Measurements from ENCODE around the gene ARID3B.
"Not testable (repeated sequence)": the region's sequence is repeated elsewhere in the genome, so short reads cannot be mapped to it uniquely, and the experiment has no call there.

ARID3B gene

GRCh38 chr15:74558706-74559105 lies 17.7 kb downstream of the ARID3B start:
- DNase-seq (ENCODE audit: low read depth) = no peak

DNA sequence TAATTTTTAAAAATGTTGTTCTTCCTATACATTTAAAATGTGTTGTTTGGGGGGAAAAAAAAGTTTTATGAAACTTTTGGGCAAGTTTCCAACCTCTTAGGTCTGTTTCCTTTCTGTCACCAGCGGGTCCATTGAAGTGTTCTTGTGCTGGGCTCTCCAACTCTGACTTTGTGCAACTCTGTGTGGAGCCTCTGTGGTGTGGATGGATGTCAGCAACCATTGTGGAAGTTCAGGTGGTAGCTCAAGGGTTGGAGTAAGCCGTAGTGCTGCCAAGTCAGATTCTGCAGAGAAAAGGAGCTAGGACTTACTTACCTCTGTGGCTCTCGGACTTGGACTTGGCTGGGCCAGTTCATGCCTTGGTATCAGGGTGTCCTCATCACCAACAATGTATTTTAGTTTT lies 22.4 kb downstream of the ARID3B start:
- no peak overlapping the region for H3K4me3 ChIP-seq (ENCODE audit: low read depth, low read length)
- no peak for DNase-seq (ENCODE audit: low read depth)

More at GRCh38 chr15:74558706-74559105, 17.7 kb downstream of the ARID3B start:
- H3K4me3 ChIP-seq (ENCODE audit: low read depth, low read length) = no peak overlapping the region

DNA sequence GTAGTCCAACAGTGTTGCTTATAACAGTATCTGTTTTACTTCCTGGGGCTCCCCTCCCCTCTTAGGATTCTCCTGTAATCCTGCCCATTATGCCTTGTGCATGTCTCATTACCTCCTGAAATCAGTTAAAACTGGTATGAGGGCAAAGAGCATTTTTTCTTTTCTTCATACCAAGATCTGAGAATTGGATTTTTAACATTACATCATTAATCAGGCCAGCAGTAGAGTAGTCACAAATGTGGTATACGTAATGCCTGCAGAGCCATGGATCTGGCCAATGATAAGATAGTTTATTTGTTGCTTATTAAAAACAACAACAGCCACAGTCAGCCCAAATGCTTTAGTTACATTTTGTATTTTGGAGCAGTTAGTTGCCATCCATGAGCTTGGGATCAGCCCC lies 23.2 kb downstream of the ARID3B start:
- DNase-seq (ENCODE audit: low read depth) = no peak
- H3K4me3 ChIP-seq (ENCODE audit: low read depth, low read length) = no peak overlapping the region

DNA sequence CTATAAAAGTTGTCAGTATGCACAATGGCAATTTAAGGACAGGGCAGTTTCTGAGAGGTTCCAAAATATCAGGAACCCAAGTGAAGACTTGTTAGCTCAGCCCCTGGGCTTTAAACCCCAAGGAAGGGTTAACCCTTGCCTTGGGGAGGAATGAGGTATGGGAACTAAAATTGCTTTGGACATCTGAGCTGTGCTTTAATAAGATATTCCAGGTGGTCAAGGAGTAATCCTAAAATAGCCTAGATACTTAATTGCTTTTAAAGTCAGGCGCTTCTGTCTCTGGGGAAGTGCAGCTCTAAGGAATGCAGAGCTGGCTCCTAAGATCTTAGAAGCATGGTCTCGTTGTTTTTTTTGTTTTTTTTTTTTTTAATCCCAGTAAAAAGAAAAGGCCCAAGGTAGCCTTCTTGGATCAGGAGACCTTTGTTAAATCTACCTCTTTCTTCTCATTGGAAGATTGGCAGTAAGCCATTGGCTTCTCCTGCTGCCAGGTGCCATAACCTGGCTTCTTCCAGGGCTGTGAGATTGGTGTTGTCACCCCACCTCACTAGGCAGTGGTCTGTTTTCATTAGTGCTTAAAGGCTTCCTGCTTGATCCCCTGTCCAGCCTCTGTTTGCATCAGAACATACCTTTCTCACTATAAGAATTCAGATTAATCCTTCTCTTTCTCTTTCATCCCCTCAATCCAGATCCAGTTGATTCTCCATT lies 24.5 kb downstream of the ARID3B start:
- H3K4me3 ChIP-seq (ENCODE audit: low read depth, low read length) = no peak overlapping the region
- no peak for DNase-seq (ENCODE audit: low read depth)

- no peak overlapping the region for H3K4me3 ChIP-seq (ENCODE audit: low read depth, low read length)
- DNase-seq (ENCODE audit: low read depth) = no peak
Measured at GRCh38 chr15:74568594-74568993, 27.6 kb downstream of the ARID3B start.

- no peak overlapping the region for H3K4me3 ChIP-seq (ENCODE audit: low read depth, low read length)
- no peak for DNase-seq (ENCODE audit: low read depth)
Measured at GRCh38 chr15:74569731-74570070, 28.7 kb downstream of the ARID3B start.

- no peak overlapping the region for H3K4me3 ChIP-seq (ENCODE audit: low read depth, low read length)
- no peak for DNase-seq (ENCODE audit: low read depth)
Measured at GRCh38 chr15:74571191-74571590, 30.2 kb downstream of the ARID3B start.

DNA sequence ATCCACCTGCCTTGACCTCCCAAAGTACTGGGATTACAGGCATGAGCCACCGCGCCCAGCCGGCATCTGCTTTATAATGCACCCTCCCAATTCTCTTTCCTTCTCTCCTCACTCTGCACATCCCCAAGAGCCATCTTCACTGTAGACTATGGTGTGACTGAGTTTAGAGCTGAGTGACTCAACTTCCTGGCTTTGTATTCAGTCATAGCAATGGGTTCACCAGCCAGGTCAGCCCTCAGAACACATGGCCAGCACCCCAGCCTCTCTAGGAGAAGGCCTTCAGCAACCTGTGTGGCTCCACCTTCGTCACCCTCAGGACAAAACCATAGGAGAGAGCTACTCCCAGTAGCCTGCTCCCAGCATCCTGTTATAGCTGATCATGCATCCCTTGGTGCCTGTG lies 33.0 kb downstream of the ARID3B start:
- no peak for DNase-seq (ENCODE audit: low read depth)
- H3K4me3 ChIP-seq (ENCODE audit: low read depth, low read length) = no peak overlapping the region

DNA sequence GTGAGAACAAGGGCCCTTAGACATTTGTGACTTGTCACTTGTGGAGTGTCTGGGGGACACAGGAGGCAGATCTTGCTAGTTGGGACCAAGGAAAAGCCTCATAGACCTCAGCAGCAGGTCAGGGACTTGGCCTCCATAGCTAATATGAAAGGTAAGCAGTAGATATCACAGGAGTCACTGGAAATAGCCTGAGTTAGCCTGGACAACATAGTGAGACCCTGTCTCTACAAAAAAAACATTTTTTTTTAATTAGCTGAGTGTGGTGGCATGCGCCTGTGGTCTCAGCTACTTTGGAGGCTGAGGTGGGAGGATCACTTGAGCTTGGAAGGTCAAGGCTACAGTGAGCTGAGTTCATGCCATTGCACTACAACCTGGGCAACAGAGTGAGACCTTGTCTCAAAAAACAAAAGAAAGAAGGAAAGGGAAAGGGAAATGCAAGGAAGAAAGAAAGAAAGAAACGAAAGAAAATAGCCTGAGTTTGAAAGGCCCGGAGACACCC lies 37.5 kb downstream of the ARID3B start:
- H3K4me3 ChIP-seq (ENCODE audit: low read depth, low read length) = no peak overlapping the region
- no peak for DNase-seq (ENCODE audit: low read depth)

GRCh38 chr15:74579001-74579400 lies 38.0 kb downstream of the ARID3B start:
- no peak overlapping the region for H3K4me3 ChIP-seq (ENCODE audit: low read depth, low read length)
- no peak for DNase-seq (ENCODE audit: low read depth)

GRCh38 chr15:74580538-74581350 lies 39.7 kb downstream of the ARID3B start:
- DNase-seq (ENCODE audit: low read depth) = no peak
- H3K4me3 ChIP-seq (ENCODE audit: low read depth, low read length) = no peak overlapping the region

DNA sequence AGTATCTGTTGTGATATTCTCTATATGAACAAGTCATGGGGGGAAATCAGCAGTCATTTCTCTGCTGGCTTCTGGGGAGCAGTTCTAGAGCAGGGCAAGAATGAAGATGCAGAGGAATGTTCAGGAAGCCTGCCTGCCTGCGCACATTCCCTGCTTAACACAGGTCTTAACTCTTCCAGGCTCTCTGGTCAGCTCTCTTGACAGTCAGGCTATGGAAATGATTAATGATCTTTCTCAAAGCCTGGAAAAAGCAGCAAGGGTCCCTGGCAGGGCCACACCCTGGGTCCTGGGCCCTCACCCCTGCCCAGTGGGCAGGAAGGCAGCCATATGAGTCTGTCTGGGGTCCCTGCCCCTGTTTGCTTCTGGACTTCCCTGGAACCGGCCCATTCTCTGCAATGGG lies 43.2 kb downstream of the ARID3B start:
- no peak for DNase-seq (ENCODE audit: low read depth)
- no peak overlapping the region for H3K4me3 ChIP-seq (ENCODE audit: low read depth, low read length)

DNA sequence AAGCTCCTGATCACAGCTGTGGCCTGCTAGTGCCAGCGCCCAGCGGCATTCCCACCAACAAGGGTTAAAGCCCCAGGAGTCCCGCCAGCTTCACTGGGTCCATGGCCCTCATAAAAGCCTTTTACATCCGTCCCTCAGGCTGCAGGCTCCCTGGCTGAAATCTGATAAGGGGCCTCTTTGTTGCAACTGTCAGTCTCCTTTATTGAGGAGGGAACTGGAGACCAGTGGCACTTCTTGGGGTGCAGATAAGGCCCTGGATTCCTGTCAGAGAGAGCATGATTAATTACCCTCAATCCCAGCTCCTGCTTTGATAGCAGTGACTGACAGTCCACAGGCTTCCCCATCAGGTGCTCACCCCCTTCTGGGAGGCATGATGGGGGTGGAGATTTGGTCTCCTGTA lies 43.8 kb downstream of the ARID3B start:
- no peak overlapping the region for H3K4me3 ChIP-seq (ENCODE audit: low read depth, low read length)
- DNase-seq (ENCODE audit: low read depth) = no peak

- DNase-seq (ENCODE audit: low read depth) = no peak
- H3K4me3 ChIP-seq (ENCODE audit: low read depth, low read length) = no peak overlapping the region
Measured at GRCh38 chr15:74585191-74585590, 44.2 kb downstream of the ARID3B start.

DNA sequence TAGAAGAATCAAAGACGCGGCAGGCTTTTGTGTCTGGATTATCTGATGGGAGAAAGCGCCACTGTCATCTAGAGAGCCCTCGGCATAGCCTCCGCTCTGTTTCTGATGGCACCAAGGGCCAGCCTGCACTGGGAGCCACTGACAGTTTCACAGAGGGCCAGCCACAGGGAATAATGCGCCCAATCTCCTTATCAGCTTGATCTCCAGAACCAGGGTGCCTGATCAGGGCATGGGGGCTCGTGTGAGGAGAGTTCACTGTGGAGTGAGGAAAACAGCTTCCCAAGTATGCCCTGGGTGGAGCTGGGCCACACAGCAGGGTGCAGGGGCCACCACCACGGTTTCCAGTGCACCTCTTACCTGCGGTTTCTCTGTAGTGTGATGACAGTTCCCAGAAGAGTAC lies 44.8 kb downstream of the ARID3B start:
- DNase-seq (ENCODE audit: low read depth) = no peak
- H3K4me3 ChIP-seq (ENCODE audit: low read depth, low read length) = no peak overlapping the region

DNA sequence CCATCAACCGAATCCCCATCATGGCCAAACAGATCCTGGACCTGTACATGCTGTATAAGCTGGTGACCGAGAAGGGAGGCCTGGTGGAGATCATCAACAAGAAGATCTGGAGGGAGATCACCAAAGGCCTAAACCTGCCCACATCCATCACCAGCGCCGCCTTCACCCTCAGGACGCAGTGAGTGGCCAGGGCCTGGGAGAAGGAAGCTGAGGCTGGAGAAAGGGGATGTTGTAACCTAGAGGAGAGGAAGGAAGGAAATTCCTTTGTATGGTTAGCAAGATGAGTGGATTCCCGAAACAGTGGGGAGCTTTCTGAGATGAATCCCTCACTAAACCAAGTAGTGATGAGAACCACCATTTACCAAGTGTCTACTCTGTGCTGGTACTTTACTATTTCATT lies 48.8 kb downstream of the ARID3B start:
- H3K4me3 ChIP-seq (ENCODE audit: low read depth, low read length) = no peak overlapping the region

DNA sequence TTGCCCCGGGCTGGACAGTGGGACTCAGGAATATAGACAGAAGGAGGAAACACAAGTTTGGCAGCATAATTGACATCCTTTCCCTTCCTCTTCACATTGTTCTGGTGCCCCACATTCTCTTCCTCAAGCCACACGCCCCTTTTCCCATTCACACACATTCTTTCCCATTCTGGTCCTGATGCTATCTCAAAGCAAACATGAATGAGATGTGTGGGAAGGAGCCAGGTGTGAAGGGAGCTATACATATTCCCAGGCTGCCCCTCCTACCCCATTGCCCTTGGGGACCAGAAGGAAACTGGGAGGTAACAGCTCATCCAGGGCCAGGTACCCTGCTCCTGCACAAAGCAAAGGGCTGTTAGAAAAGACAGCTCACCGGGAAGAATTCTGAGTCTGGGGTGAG lies 51.2 kb downstream of the ARID3B start:
- DNase-seq (ENCODE audit: low read depth) = no peak
- H3K4me3 ChIP-seq (ENCODE audit: low read depth, low read length) = no peak overlapping the region

More for the DNA sequence above, 48.8 kb downstream of the ARID3B start:
- no peak for DNase-seq (ENCODE audit: low read depth)

- no peak for DNase-seq (ENCODE audit: low read depth)
Measured at GRCh38 chr15:74593122-74593521, 52.1 kb downstream of the ARID3B start.

DNA sequence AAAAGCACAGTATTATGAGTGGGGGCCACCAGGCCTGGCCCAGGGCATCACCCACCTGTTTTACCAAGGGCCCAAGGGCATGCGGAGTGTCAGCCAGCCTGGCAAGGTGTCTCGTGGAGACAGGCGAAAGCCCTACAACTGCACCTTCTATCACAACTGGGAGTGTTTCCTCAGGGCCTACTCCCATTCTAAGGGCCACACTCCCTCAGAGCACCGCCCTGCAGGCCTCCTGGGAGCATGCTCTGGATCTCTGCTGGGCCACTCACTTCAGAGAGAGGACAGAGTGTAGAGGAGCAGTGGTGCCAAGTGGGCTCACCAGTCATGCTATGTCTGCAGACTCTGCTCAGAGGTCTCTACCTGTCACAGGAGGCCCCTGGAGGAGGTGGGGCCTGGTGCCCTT lies 53.4 kb downstream of the ARID3B start:
- DNase-seq (ENCODE audit: low read depth) = no peak
- no peak overlapping the region for H3K4me3 ChIP-seq (ENCODE audit: low read depth, low read length)

More at GRCh38 chr15:74593122-74593521, 52.1 kb downstream of the ARID3B start:
- H3K4me3 ChIP-seq (ENCODE audit: low read depth, low read length) = no peak overlapping the region

DNA sequence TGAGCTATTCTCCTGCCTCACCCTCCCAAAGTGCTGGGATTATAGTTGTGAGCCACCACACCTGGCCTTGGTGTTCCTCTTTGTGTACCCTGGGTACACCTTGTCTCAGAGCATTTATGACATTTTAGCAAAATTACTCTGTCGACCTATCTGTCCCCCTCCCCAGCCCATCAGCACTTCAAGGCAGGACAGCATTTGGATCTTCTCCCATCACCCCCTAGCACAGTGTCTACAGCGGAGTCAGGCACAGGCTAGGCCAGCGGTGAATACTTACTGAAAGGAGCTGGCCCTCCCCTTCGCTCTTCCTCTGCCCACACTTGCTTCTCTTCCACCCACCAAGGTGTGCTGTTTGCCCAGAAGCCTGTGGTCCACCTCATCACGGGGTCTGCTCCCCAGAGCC lies 54.3 kb downstream of the ARID3B start:
- H3K4me3 ChIP-seq (ENCODE audit: low read depth, low read length) = no peak overlapping the region
- no peak for DNase-seq (ENCODE audit: low read depth)

- not testable (repeated sequence) for H3K4me3 ChIP-seq (ENCODE audit: low read depth, low read length); DNase-seq (ENCODE audit: low read depth)
Measured at GRCh38 chr15:74596736-74597135, 55.7 kb downstream of the ARID3B start.
